H7 (cell line): Measurements from ENCODE around the gene SNRNP27. TPM values are rescaled to one million over a fixed set of nuclear protein-coding genes. Genes with fewer than 3 reads are reported as not detected.

Experiments used
- DNase-seq: peaks from one replicate; pipeline ENCODE4 v3.0.0; 2012
- H3K27me3 ChIP-seq: 2 replicates; pipeline ENCODE4 v1.6.0; 2011; ENCODE audit warnings: mild to moderate bottlenecking, low read length; ENCODE audit not compliant: control insufficient read depth, insufficient read depth
- H3K36me3 ChIP-seq: replicated peaks from 2 replicates; pipeline ENCODE4 v1.5.1; 2011; ENCODE audit warnings: low read length; ENCODE audit not compliant: control insufficient read depth, insufficient read depth
- H3K4me3 ChIP-seq: 2 replicates; pipeline ENCODE4 v1.5.1; 2011; ENCODE audit warnings: low read depth, mild to moderate bottlenecking, control low read depth, low read length, moderate library complexity; ENCODE audit not compliant: insufficient read depth
- total RNA-seq: library from RNA; depleted of rRNA; stranded (reverse); fragments of >200 nt; shearing (Covaris generic); gene quantifications from 2 replicates; pipeline ENCODE4 v1.2.3, GENCODE V29; 2014

SNRNP27 gene
- total RNA-seq, 1 experiment from 2014 or later: 41.9 TPM

DNA sequence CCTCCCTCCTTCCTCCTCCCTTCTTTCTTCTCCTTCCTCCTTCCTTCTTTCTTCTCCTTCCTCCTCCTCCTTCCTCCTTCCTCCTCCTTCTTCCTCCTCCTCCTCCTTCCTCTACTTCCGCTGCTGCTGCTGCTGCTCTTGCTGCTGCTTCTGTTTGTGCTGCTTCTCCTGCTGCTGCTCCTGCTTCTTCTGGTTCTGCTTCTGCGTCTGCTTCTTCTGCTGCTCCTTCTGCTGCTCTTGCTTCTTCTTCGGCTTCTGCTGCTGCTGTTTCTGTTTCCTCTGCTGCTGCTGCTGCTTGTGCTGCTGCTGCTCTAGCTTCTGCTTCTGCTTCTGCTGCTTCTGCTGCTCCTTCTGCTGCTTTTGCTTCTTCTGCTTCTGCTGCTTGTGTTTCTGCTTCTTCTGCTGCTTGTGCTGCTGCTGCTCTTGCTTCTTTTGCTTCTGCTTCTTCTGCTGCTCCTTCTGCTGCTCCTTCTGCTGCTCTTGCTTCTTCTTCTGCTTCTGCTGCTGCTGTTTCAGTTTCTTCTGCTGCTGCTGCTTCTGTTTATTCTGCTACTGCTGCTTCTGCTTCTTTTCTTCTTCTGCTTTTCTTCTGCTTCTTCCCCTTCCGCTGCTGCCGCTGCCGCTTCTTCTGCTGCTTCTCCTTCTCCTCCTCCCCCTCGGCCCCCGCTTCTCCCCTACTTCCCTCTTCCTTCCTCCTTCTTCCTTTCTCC, 8.6 kb downstream of the SNRNP27 start:
- H3K4me3 ChIP-seq: no peak overlapping the region
- no peak for DNase-seq
- H3K36me3 ChIP-seq: peaks cover 4% of the 10 kb centered on the region
- no peaks in the 10 kb centered on the region for H3K27me3 ChIP-seq

DNA sequence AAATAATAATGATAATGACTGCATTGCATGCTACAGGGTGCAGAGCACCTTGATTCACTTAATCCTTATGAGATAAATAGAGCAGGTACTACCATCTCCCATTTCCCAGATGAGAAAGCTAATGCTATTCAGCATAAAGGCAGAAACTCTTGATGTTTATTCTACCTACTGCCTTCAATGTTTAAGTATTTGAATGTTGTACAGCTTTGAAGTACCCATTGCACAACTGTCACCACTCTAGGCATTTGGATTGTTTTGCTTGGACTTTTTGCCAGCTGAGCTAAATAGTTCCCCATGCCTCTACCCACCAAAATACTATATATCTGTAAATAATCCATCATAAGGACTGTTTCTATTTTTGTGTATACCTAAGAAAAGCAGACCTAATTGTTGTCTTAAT, 13.5 kb downstream of the SNRNP27 start:
- no peak overlapping the region for H3K4me3 ChIP-seq
- peaks cover 4% of the 10 kb centered on the region for H3K36me3 ChIP-seq
- no peaks in the 10 kb centered on the region for H3K27me3 ChIP-seq
- DNase-seq: no peak

DNA sequence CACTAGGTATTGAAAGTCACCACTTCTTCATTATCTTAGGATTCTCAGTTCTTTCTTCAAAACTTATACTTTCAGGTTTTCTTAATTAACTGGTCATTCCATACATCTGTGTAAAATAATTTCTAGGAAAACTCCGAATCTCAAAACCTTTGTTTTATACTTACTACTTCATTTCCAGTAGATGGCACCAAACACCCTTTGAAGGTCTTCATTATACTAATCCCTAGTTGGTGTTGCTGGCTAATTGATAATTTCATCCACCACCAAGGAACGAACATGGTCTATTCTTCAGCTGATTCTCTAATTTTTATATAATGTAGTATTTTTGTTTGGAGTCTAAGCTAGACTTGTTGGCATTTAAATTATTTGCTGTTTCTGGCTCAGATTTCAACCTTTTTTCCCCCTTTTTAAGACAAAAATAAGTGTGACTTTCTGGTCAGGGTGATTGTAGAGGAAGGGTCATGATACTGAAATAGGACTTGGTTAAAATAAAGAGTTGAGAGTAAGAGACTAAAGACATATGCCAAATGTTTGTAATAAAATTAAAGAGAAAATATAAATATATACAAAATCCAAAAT, 18.3 kb downstream of the SNRNP27 start:
- Histone ChIP-seq H3K4me3 (no peak overlapping the region), H3K27me3 (peaks cover 8% of the 10 kb centered on the region; the same call in 1 of the 2 replicates), H3K36me3 (peaks cover 1% of the 10 kb centered on the region)
- DNase-seq: peak; percentile 55

DNA sequence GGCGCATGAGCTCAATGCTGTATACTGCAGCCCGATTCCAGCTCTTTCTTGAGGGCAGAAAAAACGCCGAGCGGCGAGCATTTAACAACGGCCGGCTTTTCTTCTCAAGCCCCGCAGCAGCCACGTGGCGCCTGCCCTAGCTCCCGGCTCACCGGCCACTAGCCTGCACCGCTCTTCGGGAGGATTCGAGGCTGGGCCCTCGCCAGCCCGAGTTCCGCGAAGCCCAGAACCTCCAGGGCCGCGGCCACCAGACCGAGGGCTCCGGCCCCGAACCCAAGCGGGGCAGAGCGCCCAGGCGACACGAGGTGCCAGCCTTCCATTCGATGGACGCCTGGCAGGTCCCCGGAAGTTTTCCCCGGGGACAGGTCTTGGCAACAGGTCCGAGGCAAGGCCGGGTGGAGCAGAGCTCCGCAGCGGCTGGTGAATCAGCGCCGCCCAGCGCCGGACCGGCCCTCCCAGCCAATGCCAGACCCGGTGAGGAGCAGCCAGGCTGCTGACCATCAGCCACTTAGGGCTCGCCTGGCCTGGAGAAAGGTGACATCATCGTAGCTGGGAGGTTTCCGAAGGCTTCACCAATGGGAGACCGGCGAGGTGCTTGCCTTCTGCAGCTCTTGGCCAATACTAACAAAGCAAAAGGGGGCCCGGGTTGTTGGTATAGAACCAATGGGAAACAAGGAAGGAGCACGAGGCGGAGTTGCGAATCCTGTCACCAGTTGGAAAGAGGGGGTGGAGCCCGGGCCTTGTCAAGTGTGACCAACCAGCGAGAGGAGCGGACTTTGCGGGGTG, 20.6 kb downstream of the SNRNP27 start:
- Histone ChIP-seq H3K36me3 (no peaks in the 10 kb centered on the region), H3K4me3 (peak overlapping the region; percentile 73), H3K27me3 (peaks cover 8% of the 10 kb centered on the region; the same call in 1 of the 2 replicates)
- peak; percentile 97 for DNase-seq

- Histone ChIP-seq H3K36me3 (no peaks in the 10 kb centered on the region), H3K27me3 (peaks cover 8% of the 10 kb centered on the region; the same call in 1 of the 2 replicates), H3K4me3 (peak within 1 kb of the TSS; percentile 73)
- peak; percentile 64 for DNase-seq
Measured at GRCh38 chr2:69914950-69915945, 21.5 kb downstream of the SNRNP27 start, which contains the start of gene MXD1. Gene MXD1, plus strand, starts transcription at chr2:69915109. Its CDS starts 222 bp downstream, at chr2:69915331.

GRCh38 chr2:69916106-69916505, 22.4 kb downstream of the SNRNP27 start:
- Histone ChIP-seq H3K27me3 (peaks cover 8% of the 10 kb centered on the region; the same call in 1 of the 2 replicates), H3K36me3 (no peaks in the 10 kb centered on the region), H3K4me3 (no peak overlapping the region)
- DNase-seq: no peak

GRCh38 chr2:69917852-69918251, 24.1 kb downstream of the SNRNP27 start:
- DNase-seq: no peak
- Histone ChIP-seq H3K36me3 (no peaks in the 10 kb centered on the region), H3K4me3 (no peak overlapping the region), H3K27me3 (peaks cover 8% of the 10 kb centered on the region; the same call in 1 of the 2 replicates)

DNA sequence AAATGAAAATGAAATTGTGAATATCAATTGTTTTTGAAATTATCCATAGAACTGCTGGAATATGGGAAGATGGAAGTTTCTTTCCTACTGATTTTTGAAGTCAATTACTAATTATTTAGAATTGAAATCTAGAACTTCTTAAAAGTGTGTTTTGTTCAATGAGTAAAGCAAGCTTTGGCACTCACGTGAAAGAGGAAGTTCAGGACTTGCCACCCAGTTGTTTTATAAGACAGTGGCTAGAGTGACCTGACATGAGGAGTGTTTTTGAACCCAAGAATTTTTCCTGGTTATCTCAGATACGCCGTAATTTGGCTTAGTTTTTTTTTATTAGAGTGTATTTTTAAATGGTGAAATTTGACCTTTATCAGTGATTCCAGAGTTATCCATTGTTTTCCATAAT, 24.6 kb downstream of the SNRNP27 start:
- H3K36me3 ChIP-seq: no peaks in the 10 kb centered on the region
- H3K27me3 ChIP-seq: peaks cover 8% of the 10 kb centered on the region; the same call in 1 of the 2 replicates
- no peak overlapping the region for H3K4me3 ChIP-seq
- DNase-seq: no peak

DNA sequence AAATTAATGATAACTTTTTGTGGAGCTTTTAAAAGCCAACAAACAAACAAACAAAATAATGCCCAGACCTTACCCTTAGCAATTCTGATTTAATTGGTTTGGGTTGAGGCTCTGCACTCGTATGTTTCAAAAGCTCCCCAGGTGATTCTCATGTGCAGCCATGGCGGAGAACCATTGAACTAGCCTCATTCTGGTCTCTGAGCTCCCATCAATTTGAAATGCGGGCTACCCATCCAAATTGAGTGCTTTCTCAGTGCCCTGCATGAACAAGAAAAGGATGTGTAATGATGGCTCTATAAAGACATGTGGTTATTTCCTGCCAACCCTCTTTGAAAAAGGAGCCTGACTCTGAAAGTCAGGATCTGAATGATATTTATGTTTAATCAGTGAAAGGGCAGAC, 29.4 kb downstream of the SNRNP27 start:
- Histone ChIP-seq H3K4me3 (no peak overlapping the region), H3K36me3 (no peaks in the 10 kb centered on the region), H3K27me3 (no peaks in the 10 kb centered on the region)
- no peak for DNase-seq

- Histone ChIP-seq H3K36me3 (no peaks in the 10 kb centered on the region), H3K27me3 (no peaks in the 10 kb centered on the region), H3K4me3 (no peak overlapping the region)
- DNase-seq: no peak
Measured at GRCh38 chr2:69926849-69927515, 33.2 kb downstream of the SNRNP27 start.

DNA sequence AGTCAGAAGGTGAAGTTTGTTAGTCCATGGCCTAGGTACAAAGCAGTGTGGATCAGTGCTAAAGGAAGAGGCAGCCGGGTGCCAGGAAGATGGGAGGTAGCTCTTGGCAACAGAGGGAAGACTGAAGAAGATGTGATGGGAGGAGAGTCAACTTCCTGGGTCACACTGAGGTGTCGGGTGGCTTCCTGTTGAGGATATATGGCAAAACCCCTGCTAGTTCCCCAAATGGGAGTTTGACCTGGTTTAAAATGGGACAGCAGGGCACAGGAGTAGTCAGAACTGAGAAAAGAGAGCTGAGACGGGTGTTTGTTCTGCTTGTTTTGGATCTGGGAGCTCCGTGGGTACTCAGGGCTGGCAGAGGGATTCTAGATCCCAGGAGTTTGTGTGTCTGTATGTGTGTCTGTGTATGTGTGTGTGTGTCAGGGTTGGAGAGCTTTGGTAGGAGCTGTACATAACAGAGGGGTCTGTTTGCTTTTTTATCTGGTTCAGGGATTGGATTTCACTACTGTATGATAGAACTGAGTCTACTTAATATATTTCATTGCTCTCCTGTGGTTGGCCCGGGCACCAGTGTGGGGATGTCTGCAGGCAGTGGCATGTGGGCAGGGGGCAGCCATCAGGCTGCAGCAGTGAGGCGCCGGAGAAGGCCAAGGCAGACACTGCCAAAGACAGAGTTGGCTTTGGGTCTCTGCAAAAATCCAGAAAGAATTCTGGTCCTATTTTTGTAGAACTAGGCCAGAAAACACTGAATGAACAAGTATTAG, 38.3 kb downstream of the SNRNP27 start:
- H3K27me3 ChIP-seq: no peaks in the 10 kb centered on the region
- H3K4me3 ChIP-seq: no peak overlapping the region
- no peak for DNase-seq
- H3K36me3 ChIP-seq: no peaks in the 10 kb centered on the region

DNA sequence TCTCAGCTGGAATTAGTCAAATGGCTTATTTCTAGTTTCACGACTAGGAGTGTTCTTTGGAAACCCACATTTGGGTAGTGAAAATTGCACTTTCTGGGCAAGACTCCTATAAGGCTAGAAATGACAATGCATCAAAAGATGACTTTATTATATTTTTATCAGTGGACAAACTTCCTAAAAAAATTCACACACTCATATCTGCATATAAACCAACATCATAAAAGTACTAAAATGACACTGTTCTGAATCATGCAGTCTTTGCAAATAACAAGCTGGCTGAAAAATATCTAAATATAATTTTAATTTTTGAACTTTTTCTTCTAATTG, 38.8 kb downstream of the SNRNP27 start:
- no peak for DNase-seq
- Histone ChIP-seq H3K27me3 (no peaks in the 10 kb centered on the region), H3K36me3 (no peaks in the 10 kb centered on the region), H3K4me3 (no peak overlapping the region)

DNA sequence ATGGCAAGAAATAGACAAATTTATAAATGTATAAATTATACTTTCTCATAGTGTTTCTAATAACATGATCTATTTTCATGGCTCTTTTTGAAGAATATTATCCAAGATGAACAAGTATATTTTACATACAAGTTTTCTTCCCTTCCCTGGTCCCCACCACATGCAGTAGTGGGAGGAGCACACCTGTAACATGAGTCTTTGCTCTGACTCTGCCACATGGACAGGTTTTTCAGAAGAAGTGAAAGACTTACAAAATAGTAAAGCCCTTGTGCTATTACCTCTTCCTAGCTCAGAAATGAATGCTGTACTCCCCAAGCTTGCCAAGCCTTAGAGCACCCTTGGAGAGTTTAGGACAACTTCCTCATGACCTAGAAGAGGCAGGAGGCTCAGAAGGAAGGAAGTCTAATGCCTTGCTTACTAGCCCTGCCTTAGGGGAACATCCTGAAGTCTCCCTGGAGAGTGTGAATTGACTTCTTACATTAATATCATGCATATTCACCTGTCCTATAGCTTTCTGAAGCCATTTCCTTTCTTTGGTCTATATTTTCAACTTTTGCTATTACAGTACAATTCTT, 39.6 kb downstream of the SNRNP27 start:
- Histone ChIP-seq H3K4me3 (no peak overlapping the region), H3K27me3 (no peaks in the 10 kb centered on the region), H3K36me3 (no peaks in the 10 kb centered on the region)
- no peak for DNase-seq
